ENCODE data around the gene AUTS2.

AUTS2 gene

DNA sequence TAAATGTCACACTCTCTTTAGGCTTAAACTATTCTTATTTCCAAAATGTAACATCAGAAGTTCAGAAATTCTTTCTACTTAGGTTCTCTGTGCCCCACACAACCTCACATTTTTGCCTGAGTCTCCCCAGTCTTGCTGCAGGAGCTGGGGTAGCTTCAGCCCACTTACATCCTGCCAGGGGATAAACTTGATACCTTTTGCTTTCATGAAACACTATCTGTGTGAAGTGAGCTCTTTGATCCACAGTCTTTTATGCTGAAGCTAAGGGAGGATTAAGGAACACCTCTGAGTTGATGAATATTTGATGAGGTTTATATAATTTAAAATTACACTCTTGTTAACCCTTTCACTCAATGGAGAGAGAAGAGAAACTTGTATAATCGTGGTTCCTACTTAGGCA, 341.0 kb downstream of the AUTS2 start:
- DNase-seq (ENCODE audit: low read depth), result no peak

DNA sequence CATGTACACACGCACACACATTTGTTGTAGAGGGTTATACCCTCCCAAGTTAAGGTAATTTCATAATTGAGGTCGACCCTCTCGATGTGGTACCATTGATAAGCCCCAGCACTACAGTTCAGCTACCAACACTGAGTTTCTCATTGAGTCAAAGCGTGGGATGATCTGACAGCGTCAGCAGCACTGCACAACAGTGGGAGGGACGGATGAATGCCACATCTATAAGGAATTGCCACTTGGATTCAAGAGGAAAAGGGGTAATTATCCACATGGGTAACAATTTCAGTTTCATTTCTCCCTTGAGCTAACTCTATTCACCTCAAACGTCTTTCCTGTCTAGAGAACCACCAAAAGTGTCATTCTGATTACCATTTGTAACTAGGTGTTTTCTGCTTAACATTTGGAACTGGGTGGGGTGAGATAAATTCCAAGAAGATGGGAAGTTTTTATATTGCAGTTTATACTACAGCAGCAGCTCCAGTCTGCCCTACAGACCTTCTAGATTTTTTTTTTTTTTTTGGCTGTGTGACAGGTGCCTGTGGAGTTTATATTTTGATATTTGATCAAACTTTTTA, 342.9 kb downstream of the AUTS2 start:
- DNase-seq (ENCODE audit: low read depth), result no peak

DNA sequence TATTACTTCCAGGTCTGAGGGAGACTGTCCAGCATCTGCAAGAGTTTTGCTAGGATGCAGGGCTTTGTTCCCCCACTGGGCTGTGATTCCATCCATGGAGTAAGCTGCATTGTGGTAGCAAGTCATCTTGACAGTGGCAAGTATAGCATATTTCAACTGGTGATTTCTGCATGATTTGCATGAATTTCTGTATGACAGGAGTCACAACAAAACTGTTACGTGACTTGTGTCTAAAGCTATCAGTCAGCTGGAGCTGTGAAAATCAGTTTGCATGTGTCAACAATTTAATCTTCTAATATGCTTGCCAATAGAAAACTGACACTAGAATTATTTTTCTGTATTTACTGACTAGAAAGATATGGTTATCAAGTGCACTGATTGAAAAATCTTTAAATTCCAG, 344.3 kb downstream of the AUTS2 start:
- DNase-seq (ENCODE audit: low read depth), result no peak

DNA sequence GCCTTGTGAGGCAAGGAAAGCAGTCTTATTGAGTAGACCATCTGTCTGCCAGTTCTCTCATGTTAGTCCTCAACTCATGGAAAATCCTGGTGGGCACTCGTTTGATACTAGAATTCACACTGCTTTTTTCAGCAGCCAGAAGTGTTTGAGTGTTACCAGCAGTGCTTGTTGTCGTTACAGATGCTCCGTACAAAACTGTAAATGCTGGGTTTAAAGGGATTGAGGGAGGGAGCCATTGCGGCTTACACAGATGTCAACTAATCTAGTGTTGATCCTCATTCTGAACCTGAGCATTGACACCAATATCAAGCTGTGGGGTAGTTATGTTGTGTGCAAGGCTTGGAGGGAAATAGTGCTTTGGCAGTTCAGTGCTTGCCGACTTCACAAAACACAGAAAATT, 348.6 kb downstream of the AUTS2 start:
- DNase-seq (ENCODE audit: low read depth), result no peak

DNA sequence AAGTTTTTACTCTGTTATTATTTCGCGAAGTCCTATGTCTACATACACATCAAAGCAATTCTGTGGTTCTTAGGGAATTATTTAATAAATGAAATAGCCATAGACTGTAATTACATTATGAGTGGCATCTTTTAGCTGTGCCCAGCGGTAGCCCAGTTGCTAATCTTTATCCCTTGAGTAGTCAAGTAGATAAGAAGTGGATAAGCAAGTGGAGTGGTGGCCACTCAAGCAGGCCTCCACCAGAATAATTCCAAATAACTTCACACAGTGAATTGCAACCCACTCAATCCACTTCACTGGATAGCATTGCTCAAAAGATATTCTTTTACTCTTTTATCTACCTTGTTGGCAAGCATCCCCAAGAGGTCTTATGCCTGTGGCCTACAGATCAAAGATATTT, 349.7 kb downstream of the AUTS2 start:
- DNase-seq (ENCODE audit: low read depth), result no peak

DNA sequence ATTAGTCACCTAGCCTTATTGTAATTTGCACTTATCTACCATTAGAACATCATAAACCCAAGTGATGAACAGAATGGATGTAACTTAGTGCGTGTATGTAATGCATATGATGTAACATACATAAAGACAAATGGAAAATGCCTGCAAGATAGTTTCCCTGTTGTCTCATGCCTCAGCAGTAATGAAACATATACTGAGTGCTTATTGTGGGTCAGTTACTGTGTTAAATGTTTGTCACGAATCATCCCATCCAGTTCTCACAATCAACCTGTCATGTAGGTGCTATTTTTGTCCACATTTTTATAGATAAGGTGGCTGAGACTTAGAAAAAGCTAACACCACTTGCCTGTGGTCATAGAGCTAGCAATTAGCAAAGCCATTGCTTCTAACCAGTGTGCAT, 350.8 kb downstream of the AUTS2 start:
- DNase-seq (ENCODE audit: low read depth), result no peak

DNA sequence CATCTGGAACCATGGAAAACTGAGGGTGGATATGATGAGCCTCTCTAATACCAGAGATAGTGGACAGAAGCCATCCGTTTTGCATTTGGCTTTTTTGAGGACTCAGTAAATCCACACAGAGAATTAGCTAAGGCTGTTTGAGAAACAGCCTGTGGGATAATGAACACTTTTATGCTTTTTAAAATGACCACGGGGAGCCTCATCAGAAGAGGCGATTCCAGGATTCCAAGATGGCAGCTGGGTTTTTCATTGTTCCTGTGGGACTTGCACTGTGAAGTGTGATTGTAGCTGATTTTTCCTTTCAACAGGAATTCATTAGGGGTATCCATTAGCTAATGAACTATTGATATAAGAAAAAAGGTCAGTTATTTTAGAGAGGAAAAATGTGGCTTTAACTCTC, 353.2 kb downstream of the AUTS2 start:
- no peak for DNase-seq (ENCODE audit: low read depth)

DNA sequence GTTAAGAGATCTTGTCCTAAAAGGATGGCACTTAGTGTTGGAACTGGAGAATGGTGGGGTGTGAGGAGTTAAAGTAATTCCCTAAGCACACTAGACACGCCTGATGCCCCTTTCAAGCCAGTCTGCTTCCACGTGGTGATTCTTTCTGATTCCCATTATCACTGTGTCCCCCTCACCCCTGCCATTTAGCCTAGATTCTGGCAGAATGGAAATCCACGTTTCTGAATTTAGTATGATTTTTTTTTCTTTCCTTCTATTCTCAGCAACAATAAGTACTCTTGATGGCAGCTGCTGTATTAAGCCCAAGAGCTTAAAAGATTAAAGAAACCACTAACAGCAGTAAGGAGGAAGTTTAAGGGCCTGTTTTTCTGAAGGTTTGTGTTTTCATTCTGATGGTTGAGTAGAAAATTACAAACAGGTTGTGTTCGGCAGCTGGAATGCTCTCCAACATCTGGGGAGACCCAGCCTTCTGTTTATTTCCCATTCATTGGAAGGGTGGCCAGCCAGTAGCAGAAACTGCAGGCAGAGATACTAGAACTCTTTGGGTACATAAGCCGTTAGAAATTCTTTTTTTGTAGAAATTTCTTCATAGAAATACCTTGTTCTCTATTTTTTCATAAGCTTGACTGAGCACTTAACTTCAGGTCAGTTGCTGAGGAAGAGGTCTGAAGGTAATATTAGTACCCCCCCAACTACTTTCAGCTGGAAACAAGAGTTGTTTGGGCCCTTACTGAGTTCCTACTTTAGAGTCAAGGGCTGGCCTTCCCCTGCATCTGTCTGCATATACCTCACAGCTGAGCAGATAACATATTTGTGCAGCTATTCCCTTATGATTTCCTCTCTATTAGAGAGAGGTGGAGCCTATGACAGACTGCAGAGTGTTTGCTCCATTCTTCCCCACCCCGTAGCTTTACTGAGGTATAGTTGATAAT, 355.1 kb downstream of the AUTS2 start:
- no peak for DNase-seq (ENCODE audit: low read depth)

DNA sequence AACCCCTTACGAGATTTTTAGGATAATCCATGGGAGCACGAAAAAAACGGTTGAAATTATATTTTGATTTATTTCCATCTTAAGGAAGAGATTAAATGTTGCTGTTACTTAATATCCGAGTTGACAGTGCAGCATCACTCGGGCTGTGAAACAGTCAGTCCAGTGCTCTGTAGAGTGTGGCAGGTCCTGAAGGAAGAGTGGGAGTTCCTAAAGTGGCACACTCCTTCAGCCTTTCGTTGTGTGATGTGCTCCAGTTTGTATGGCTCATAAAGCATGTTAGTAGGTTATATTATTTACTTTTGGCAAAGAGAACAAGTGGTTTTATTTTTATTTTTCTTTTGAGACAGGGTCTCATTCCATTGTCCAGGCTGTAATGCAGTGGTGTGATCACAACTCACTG, 358.3 kb downstream of the AUTS2 start:
- no peak for DNase-seq (ENCODE audit: low read depth)

DNA sequence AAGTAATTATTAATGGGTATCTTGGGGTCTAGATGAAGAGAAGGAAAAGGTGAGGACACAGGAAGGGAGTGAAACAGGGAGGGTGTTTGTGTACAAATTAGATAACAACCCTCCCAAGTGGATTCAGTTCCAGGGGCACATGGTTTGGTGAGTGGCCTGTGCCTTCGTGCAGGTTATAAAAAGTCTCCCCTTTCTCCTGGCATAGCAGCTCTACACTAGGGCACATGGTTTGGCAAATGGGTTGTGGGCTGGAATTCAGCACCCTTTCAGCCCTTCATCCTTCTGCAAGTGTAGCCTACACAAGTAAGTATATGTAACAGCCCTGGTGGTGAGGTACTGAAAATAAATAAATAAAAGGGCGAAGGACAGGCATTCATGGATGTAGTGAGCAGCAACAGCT, 359.4 kb downstream of the AUTS2 start:
- DNase-seq (ENCODE audit: low read depth), result no peak

DNA sequence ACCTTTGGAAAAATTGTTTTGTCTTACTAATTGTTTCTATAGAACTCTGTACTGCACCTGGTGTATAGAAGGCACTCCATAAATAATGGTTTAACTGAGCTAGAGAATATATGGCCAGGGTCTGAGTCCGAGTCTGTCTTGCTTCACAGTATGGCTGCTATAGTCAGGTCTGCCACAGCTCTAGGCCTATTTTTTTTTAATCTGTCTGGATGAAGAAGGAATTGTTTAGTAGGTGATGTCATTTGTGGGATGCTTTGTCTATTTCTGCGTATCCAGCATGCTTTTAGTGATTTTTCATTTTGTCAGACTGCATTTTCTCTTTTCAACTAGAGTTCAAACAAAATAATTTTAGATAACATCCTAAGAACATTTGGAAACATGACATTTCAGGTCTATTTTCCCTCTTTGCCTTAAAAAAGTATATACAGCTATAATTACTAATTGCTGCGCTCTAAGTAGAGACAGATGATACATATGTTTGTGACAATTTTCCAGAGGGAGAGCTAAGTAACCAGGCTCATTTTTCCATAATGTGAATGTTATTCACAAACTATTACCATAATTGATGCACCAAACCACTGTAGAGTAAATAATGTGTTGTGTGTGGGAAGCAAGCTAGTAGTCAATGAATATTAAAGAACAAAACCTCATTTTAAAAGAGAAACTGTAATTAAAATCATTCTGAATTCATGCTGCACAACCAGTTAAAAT, 361.7 kb downstream of the AUTS2 start:
- DNase-seq (ENCODE audit: low read depth), result no peak

DNA sequence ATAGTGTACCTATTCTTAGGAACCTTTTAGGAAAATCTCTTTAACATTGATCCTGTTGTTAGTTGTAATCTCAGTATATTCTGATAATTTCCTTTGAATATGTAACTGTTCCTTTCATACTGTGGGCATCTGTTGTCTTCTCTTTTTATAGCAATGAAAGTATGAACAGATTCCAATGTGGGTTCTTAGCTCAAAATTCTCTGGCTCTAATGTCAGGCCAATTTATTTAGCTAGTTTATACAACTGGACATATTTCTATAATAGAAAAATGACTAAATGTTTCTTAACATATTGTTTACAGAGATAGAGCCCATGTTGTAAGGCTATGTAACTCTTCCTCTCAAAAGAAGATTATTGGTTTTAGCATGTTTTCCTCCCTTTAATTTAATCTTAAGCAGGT, 363.2 kb downstream of the AUTS2 start:
- no peak for DNase-seq (ENCODE audit: low read depth)

DNA sequence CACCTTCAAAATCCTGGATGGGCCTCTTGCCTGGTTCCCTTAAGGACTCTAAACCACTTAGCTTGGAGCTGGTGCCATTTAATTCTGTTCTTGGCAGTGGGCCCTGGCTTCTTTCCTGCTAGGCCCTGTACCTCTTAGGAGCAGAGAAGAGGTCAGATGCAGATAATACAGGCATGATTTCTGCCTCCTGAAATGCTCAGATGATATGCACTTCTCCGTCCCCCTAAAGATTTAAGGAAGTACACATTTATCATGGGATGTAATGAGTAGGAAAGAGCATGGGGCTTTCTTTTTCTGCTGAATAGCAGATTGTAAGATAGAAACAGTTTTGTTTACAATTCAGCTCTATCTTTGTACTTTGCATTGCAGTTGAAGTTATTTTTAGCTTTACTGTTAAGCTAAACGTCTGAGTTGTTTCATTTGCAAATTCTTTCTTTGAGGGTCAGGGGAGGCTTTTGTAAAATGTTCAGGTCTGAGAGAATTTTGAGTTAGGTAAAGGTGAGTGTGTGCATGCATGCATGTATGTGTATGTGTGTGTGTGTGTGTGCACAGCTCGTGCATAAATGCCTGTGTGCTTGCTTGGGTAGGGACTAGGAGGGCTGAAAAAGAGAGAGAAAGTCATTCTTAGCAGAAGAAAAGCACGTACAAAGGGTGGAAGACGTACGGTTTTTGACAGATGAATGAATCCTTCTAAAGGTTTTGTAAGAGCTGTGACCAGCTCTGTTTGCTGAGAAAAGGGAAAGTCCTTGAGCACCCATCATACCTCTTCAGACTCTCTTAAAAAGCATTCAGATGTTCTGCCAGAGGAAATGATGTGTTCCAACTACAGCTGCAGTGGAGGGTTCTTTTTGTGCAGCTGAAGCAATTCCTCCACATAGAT, 364.2 kb downstream of the AUTS2 start:
- no peak for DNase-seq (ENCODE audit: low read depth)

DNA sequence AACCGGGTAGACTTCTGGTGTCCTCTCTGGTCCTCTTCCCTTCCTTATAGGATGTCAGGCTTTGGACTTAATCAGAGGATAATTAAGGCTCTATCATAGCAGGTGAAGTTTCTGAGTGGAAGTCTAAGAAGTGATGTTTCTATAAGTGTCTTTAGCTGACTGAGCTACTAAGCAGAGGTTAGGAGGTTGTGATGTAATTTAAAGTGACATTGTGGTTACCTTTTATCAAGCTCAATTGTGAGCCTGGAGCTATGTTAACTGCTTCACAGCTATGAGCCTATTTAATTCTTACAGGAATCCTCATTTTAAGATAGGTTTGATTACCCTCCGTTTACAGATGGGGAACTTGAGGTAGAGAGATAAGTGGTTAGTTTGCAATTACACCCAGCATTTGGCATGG, 365.1 kb downstream of the AUTS2 start:
- DNase-seq (ENCODE audit: low read depth), result no peak

DNA sequence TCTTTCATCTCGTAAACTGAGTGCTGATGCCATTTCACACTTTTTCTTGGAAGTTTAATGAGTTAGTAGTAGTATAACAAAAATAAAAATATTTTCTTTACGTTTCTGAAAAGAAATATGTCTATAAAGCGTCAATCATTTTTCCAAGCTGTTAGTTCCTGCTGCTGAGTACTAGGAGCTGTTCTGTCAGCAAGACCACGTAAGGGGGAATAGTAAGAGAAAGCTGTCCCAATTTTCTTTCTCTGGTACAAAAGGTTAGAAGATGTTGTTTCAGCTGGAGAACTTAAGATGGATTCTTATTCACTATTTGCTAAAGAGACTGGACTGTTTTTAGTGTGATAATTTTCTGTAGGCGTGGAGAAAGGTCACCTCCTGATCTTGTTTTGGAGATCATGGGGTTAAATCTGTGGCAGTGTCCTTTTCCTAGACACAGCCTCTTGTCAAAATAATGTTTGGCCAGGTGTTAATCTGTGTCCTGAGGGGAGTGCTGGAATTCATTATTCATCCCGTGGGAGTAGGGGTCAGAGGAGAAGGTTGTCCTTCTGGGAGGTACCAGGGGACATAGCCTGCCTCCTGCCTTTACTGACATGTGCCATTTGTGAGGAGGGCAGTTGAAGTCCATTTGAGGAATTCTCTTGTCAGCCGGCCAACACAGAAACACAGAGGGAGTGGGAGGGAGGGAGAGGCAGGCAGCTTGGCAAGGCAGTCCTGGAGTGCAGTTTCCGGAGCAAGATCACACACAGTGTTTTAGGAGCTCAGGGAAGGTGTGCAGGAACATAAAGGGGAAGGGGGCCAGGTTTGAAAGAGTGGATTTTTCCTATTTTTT, 368.7 kb downstream of the AUTS2 start:
- DNase-seq (ENCODE audit: low read depth), result no peak

DNA sequence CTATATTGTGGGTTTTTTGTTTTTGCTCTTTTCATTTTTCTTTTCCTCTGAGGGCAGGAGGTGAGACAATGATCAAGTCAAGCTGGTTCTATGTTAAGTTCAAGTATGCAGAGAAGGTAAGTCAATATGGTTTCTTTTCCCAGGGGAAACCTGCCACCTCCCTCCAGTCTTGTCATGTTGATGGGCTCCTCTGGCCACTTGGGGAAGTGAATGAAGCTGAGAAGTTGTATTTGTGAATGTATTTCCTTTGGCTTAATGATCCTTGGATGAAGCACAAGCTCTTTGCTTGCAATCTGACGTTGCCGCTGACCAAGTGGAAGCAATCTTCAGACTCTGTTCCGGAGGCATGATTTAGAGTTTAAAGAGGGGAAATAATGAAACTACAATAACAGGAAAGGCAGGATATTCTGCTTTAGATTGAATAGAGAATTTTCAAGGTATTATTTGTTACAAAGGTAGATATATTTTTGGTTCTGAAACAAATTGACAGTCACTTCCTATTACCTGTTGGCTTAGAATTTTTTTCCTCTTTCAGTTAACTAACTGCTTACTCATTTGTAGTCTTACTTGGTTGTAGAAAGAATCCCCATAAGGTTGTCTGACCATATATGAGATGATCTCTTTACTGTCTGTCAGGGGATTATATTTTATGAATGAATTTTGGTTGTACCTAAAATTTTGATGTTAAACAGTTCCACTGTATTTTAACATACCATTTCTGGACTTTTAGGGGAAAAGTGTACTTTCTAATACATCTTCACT, 369.6 kb downstream of the AUTS2 start:
- DNase-seq (ENCODE audit: low read depth), result no peak

DNA sequence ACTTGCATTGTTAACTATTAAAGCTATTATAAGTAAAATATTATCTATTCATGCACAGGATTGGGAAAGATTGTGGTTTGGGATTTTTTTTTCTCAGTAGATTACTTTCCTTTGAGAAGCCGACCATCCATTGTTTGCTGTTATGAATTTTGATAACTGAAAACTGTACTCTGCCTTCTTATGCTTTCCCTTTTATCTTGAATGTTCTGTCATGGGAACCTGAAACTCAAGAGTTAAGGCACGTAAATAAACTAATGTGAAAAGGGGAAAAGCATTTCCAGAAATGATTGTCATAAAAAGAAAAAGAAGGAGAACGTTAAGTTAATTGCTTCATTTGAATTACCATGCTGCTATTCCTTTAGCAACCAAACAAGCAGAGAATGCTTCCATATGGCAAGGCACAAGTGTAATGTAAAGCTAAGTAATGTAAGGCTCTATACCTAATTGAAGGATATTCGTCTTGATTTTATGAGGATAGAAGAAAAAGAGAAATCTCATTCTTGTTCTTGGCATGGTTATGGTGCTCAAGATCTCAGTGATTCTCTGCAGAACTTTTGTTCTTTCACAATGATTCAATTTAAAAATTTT, 370.8 kb downstream of the AUTS2 start:
- no peak for DNase-seq (ENCODE audit: low read depth)

DNA sequence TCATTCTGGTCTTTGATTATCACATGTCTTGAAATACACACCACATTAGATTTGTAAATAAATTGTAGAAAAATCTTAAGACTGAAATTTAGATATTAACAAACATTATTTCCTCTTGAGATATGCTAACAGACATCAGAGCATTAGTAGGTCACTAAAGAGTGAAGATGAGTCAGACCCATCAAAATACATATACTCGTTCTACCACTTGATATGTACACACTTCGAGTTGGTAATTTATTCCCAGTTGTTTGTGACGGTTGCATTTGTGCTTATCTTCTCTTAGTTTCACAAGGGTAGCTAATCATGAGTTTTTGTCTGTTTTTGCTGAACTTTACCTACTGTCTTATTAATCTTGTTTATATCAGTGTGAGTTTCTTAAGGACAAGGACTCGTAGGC, 383.4 kb downstream of the AUTS2 start:
- DNase-seq (ENCODE audit: low read depth), result no peak

DNA sequence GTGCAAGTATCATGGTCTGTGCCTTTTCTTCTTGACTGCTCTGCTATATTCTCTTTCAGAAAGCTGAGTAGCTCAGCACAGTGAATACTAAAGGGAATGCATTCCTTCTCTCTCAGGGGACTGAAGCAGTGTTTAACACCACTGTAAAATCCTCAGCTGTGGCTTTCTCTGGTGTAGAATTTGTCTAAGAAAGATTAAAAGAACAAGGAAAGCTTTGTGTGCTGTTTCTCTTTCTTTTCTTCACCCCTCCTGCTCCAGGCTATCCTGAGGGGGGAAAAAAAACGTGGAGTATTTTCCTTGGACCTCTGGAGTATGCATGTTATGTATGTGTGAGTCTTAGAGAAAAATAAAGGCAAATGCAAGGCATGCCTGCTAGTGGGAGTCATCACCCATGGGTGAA, 383.9 kb downstream of the AUTS2 start:
- no peak for DNase-seq (ENCODE audit: low read depth)

DNA sequence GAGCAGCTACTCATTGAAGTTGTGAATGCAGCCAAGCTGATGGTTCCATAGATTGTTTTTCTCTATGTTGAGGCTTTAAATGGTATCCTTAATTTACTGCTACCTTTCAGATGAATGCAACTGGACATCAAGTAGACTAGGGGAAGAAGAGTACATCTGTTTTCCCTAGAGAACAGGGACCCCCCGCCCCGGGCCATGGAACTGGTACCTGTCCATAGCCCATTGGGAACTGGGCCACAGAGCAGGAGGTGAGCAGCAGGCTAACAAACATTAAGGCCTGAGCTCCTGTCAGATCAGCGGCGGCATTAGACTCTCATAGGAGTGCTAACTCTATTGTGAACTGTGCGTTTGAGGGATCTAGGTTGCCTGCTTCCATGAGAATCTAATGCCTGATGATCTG, 391.3 kb downstream of the AUTS2 start:
- no peak for DNase-seq (ENCODE audit: low read depth)

Data from stimulated activated CD8-positive, alpha-beta memory T cell treated with anti-CD3 and anti-CD28 coated beads, Interleukin-15, amount 100 ng/mL, for 24 hours (primary cell).